COLO829 (cell line): ENCODE results near the gene PDXDC1.
"Not testable (repeated sequence)": the region's sequence is repeated elsewhere in the genome, so short reads cannot be mapped to it uniquely, and the experiment has no call there.

Experiments used
- DNase-seq: peaks from one replicate; pipeline ENCODE4 v3.0.0; 2012; ENCODE audit warnings: low spot score

The PDXDC1 gene

GRCh38 chr16:15038689-15039088, 63.9 kb downstream of the PDXDC1 start:
- DNase-seq = no peak

- DNase-seq = no peak
Observed at GRCh38 chr16:15041271-15042004, 66.6 kb downstream of the PDXDC1 start.

- no peak for DNase-seq
Observed at GRCh38 chr16:15043344-15043743, 68.5 kb downstream of the PDXDC1 start.

- DNase-seq = no peak
Observed at GRCh38 chr16:15044286-15044685, 69.5 kb downstream of the PDXDC1 start.

GRCh38 chr16:15045270-15045669, 70.4 kb downstream of the PDXDC1 start:
- DNase-seq = not testable (repeated sequence)

GRCh38 chr16:15046692-15047376, 72.0 kb downstream of the PDXDC1 start:
- no peak for DNase-seq

- no peak for DNase-seq
Observed at GRCh38 chr16:15049581-15050180, 74.9 kb downstream of the PDXDC1 start.

GRCh38 chr16:15050440-15050839, 75.6 kb downstream of the PDXDC1 start:
- DNase-seq = not testable (repeated sequence)

GRCh38 chr16:15051387-15051951, 76.6 kb downstream of the PDXDC1 start:
- no peak for DNase-seq

GRCh38 chr16:15052747-15053476, 78.1 kb downstream of the PDXDC1 start:
- DNase-seq = no peak

- no peak for DNase-seq
Observed at GRCh38 chr16:15053904-15054303, 79.1 kb downstream of the PDXDC1 start.

GRCh38 chr16:15054357-15055140, 79.7 kb downstream of the PDXDC1 start:
- no peak for DNase-seq

- no peak for DNase-seq
Observed at GRCh38 chr16:15055141-15056053, 80.6 kb downstream of the PDXDC1 start.

GRCh38 chr16:15057681-15058417, 83.0 kb downstream of the PDXDC1 start:
- DNase-seq = no peak

GRCh38 chr16:15059324-15059723, 84.5 kb downstream of the PDXDC1 start:
- no peak for DNase-seq

GRCh38 chr16:15062085-15062810, 87.4 kb downstream of the PDXDC1 start:
- peak; percentile 13 for DNase-seq

- DNase-seq = not testable (repeated sequence)
Observed at GRCh38 chr16:15065961-15066360, 91.1 kb downstream of the PDXDC1 start.

- not testable (repeated sequence) for DNase-seq
Observed at GRCh38 chr16:15066690-15067089, 91.9 kb downstream of the PDXDC1 start.

GRCh38 chr16:15071013-15071412, 96.2 kb downstream of the PDXDC1 start:
- not testable (repeated sequence) for DNase-seq
